ENCODE results near the gene TMX4. TPM values are rescaled to one million over a fixed set of nuclear protein-coding genes. Genes with fewer than 3 reads are reported as not detected.
A peak's percentile ranks its signal among the peaks of the same experiment; 100 is the strongest.
"Not testable (repeated sequence)": the region's sequence is repeated elsewhere in the genome, so short reads cannot be mapped to it uniquely, and the experiment has no call there.

Gene TMX4
- total and polyA plus RNA-seq, 4 donors: 15.8 to 56.8 (median 35.6) TPM

DNA sequence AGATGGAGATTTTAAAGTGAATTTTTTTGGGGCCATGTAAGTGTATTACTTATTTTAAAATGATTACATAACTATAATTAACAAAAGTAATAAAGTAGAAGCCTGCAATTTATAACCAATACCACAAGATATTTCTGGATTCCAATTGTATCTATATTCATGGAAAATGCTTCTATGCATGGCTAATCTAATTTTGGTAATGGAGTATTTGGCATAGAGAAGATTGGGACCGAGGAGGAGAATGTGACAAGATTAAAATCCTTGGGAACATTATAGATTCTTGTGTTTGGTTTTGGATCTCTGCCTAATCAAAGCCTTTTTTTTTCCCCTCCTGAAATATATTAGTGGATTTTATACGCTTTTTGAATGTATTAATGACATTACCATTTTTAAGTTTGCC, 12.9 kb upstream of the TMX4 start:
- Histone ChIP-seq H3K27me3 (ENCODE audit: control insufficient read depth in 1 of 2, insufficient read depth in 2 of 2, low read length in 1 of 2) (no peaks in the 10 kb centered on the region), H3K9me3 (ENCODE audit: control insufficient read depth, low read length) (peaks cover under 1% of the 10 kb centered on the region), H3K4me1 (ENCODE audit: control insufficient read depth in 1 of 2, insufficient read depth in 2 of 2, low read length in 2 of 2) (no peaks in the 10 kb centered on the region), H3K36me3 (ENCODE audit: control insufficient read depth in 1 of 2, insufficient read depth in 2 of 2, low read length in 1 of 2) (no peaks in the 10 kb centered on the region), H3K27ac (ENCODE audit: low read depth in 1 of 2, low read length in 2 of 2) (no peak overlapping the region), H3K4me3 (ENCODE audit: low read length in 2 of 2) (no peak overlapping the region)
- no peak for DNase-seq
- 65 to 87% methylated on average over 2 of the region's 2 CpGs for WGBS, 2 donors
- no peak for ATAC-seq (ENCODE audit: low FRiP score)
- intact Hi-C loops (cut with DNase I): no loop called here

- H3K36me3 ChIP-seq (ENCODE audit: control insufficient read depth in 1 of 2, insufficient read depth in 2 of 2, low read length in 1 of 2); H3K4me3 ChIP-seq (ENCODE audit: low read length in 2 of 2); DNase-seq; ATAC-seq (ENCODE audit: low FRiP score); H3K9me3 ChIP-seq (ENCODE audit: control insufficient read depth, low read length); H3K27me3 ChIP-seq (ENCODE audit: control insufficient read depth in 1 of 2, insufficient read depth in 2 of 2, low read length in 1 of 2); H3K27ac ChIP-seq (ENCODE audit: low read depth in 1 of 2, low read length in 2 of 2); intact Hi-C loops (cut with DNase I); H3K4me1 ChIP-seq (ENCODE audit: control insufficient read depth in 1 of 2, insufficient read depth in 2 of 2, low read length in 2 of 2): not testable (repeated sequence)
Measured at GRCh38 chr20:8031539-8031938, 12.0 kb upstream of the TMX4 start.

- Histone ChIP-seq H3K4me1 (ENCODE audit: control insufficient read depth in 1 of 2, insufficient read depth in 2 of 2, low read length in 2 of 2) (no peaks in the 10 kb centered on the region), H3K27ac (ENCODE audit: low read depth in 1 of 2, low read length in 2 of 2) (no peak overlapping the region), H3K9me3 (ENCODE audit: control insufficient read depth, low read length) (no peaks in the 10 kb centered on the region), H3K36me3 (ENCODE audit: control insufficient read depth in 1 of 2, insufficient read depth in 2 of 2, low read length in 1 of 2) (no peaks in the 10 kb centered on the region), H3K27me3 (ENCODE audit: control insufficient read depth in 1 of 2, insufficient read depth in 2 of 2, low read length in 1 of 2) (no peaks in the 10 kb centered on the region), H3K4me3 (ENCODE audit: low read length in 2 of 2) (no peak overlapping the region)
- WGBS, 2 donors: 77 to 80% methylated on average over 10 of the region's 10 CpGs
- intact Hi-C loops (cut with DNase I): no loop called here
- DNase-seq (no peak), ATAC-seq (ENCODE audit: low FRiP score) (no peak)
Measured at GRCh38 chr20:8021541-8022269, 2.1 kb upstream of the TMX4 start.

- WGBS, 2 donors: 74 to 78% methylated on average over 3 of the region's 3 CpGs
Measured at GRCh38 chr20:8020314-8021079, 936 bp upstream of the TMX4 start.

GRCh38 chr20:8019998-8020247, 362 bp upstream of the TMX4 start:
- Histone ChIP-seq H3K36me3 (ENCODE audit: control insufficient read depth in 1 of 2, insufficient read depth in 2 of 2, low read length in 1 of 2) (no peaks in the 10 kb centered on the region), H3K27me3 (ENCODE audit: control insufficient read depth in 1 of 2, insufficient read depth in 2 of 2, low read length in 1 of 2) (no peaks in the 10 kb centered on the region), H3K9me3 (ENCODE audit: control insufficient read depth, low read length) (no peaks in the 10 kb centered on the region), H3K27ac (ENCODE audit: low read depth in 1 of 2, low read length in 2 of 2) (peak overlapping the region in 1 of 2 donors; percentile 96), H3K4me3 (ENCODE audit: low read length in 2 of 2) (no peak overlapping the region), H3K4me1 (ENCODE audit: control insufficient read depth in 1 of 2, insufficient read depth in 2 of 2, low read length in 2 of 2) (no peaks in the 10 kb centered on the region)
- DNase-seq (no peak), ATAC-seq (ENCODE audit: low FRiP score) (no peak)
- WGBS, 2 donors: 0 to 2% methylated on average over 3 of the region's 3 CpGs
- intact Hi-C loops (cut with DNase I): no loop called here

More at GRCh38 chr20:8020314-8021079, 936 bp upstream of the TMX4 start:
- Histone ChIP-seq H3K4me3 (ENCODE audit: low read length in 2 of 2) (no peak overlapping the region), H3K36me3 (ENCODE audit: control insufficient read depth in 1 of 2, insufficient read depth in 2 of 2, low read length in 1 of 2) (no peaks in the 10 kb centered on the region), H3K4me1 (ENCODE audit: control insufficient read depth in 1 of 2, insufficient read depth in 2 of 2, low read length in 2 of 2) (no peaks in the 10 kb centered on the region), H3K27me3 (ENCODE audit: control insufficient read depth in 1 of 2, insufficient read depth in 2 of 2, low read length in 1 of 2) (no peaks in the 10 kb centered on the region), H3K27ac (ENCODE audit: low read depth in 1 of 2, low read length in 2 of 2) (no peak overlapping the region), H3K9me3 (ENCODE audit: control insufficient read depth, low read length) (no peaks in the 10 kb centered on the region)
- DNase-seq: no peak
- intact Hi-C loops (cut with DNase I): no loop called here
- ATAC-seq (ENCODE audit: low FRiP score): no peak

GRCh38 chr20:8018958-8019245, 659 bp downstream of the TMX4 start:
- WGBS, 2 donors: 0% methylated on average over 23 of the region's 23 CpGs
- ATAC-seq (ENCODE audit: low FRiP score): peak; percentile 90
- H3K4me3 ChIP-seq (ENCODE audit: low read length in 2 of 2): peak overlapping the region; percentile 87 to 90
- no peaks in the 10 kb centered on the region for H3K27me3 ChIP-seq (ENCODE audit: control insufficient read depth in 1 of 2, insufficient read depth in 2 of 2, low read length in 1 of 2)
- H3K36me3 ChIP-seq (ENCODE audit: control insufficient read depth in 1 of 2, insufficient read depth in 2 of 2, low read length in 1 of 2): no peaks in the 10 kb centered on the region
- DNase-seq: no peak
- H3K27ac ChIP-seq (ENCODE audit: low read depth in 1 of 2, low read length in 2 of 2): peak overlapping the region; percentile 96
- H3K9me3 ChIP-seq (ENCODE audit: control insufficient read depth, low read length): no peaks in the 10 kb centered on the region
- no peaks in the 10 kb centered on the region for H3K4me1 ChIP-seq (ENCODE audit: control insufficient read depth in 1 of 2, insufficient read depth in 2 of 2, low read length in 2 of 2)
- intact Hi-C loops (cut with DNase I): no loop called here

DNA sequence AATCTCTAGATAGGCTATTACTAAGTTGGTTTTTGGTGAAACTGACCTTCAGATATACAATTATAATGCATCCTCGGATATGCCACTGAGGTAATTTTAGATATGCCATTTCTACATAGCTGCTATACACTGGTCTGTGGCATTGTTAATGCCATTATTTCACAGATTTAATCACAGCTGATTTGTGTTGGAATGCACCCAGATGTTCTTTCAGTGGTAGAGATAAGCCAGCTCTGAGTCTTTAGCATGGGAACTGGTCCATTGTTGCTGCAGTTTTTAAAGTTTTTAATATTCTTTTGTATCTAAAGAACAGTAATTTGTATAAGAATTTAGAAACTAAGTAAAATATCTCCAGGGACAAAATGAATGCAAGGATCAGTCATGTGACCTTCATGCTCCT, 6.8 kb downstream of the TMX4 start:
- intact Hi-C loops (cut with DNase I): no loop called here

GRCh38 chr20:8008733-8009132, 10.8 kb downstream of the TMX4 start:
- Histone ChIP-seq H3K36me3 (ENCODE audit: control insufficient read depth in 1 of 2, insufficient read depth in 2 of 2, low read length in 1 of 2) (no peaks in the 10 kb centered on the region), H3K27me3 (ENCODE audit: control insufficient read depth in 1 of 2, insufficient read depth in 2 of 2, low read length in 1 of 2) (no peaks in the 10 kb centered on the region), H3K4me3 (ENCODE audit: low read length in 2 of 2) (no peak overlapping the region), H3K9me3 (ENCODE audit: control insufficient read depth, low read length) (no peaks in the 10 kb centered on the region), H3K4me1 (ENCODE audit: control insufficient read depth in 1 of 2, insufficient read depth in 2 of 2, low read length in 2 of 2) (no peaks in the 10 kb centered on the region), H3K27ac (ENCODE audit: low read depth in 1 of 2, low read length in 2 of 2) (no peak overlapping the region)
- 86 to 88% methylated on average over 2 of the region's 2 CpGs for WGBS, 2 donors
- intact Hi-C loops (cut with DNase I): no loop called here
- ATAC-seq (ENCODE audit: low FRiP score): no peak
- DNase-seq: no peak

More for the DNA sequence above, 6.8 kb downstream of the TMX4 start:
- ATAC-seq (ENCODE audit: low FRiP score) (no peak), DNase-seq (no peak)
- Histone ChIP-seq H3K4me1 (ENCODE audit: control insufficient read depth in 1 of 2, insufficient read depth in 2 of 2, low read length in 2 of 2) (no peaks in the 10 kb centered on the region), H3K4me3 (ENCODE audit: low read length in 2 of 2) (no peak overlapping the region), H3K27me3 (ENCODE audit: control insufficient read depth in 1 of 2, insufficient read depth in 2 of 2, low read length in 1 of 2) (no peaks in the 10 kb centered on the region), H3K36me3 (ENCODE audit: control insufficient read depth in 1 of 2, insufficient read depth in 2 of 2, low read length in 1 of 2) (no peaks in the 10 kb centered on the region), H3K27ac (ENCODE audit: low read depth in 1 of 2, low read length in 2 of 2) (no peak overlapping the region), H3K9me3 (ENCODE audit: control insufficient read depth, low read length) (no peaks in the 10 kb centered on the region)
- 35 to 38% methylated on average over 1 of the region's 1 CpG for WGBS, 2 donors

GRCh38 chr20:8007490-8007889, 12.1 kb downstream of the TMX4 start:
- no peak overlapping the region for H3K4me3 ChIP-seq (ENCODE audit: low read length in 2 of 2)
- no peaks in the 10 kb centered on the region for H3K9me3 ChIP-seq (ENCODE audit: control insufficient read depth, low read length)
- intact Hi-C loops (cut with DNase I): no loop called here
- no peaks in the 10 kb centered on the region for H3K4me1 ChIP-seq (ENCODE audit: control insufficient read depth in 1 of 2, insufficient read depth in 2 of 2, low read length in 2 of 2)
- WGBS, 2 donors: 94 to 97% methylated on average over 1 of the region's 1 CpG
- no peak overlapping the region for H3K27ac ChIP-seq (ENCODE audit: low read depth in 1 of 2, low read length in 2 of 2)
- ATAC-seq (ENCODE audit: low FRiP score) (no peak), DNase-seq (no peak)
- no peaks in the 10 kb centered on the region for H3K36me3 ChIP-seq (ENCODE audit: control insufficient read depth in 1 of 2, insufficient read depth in 2 of 2, low read length in 1 of 2)
- H3K27me3 ChIP-seq (ENCODE audit: control insufficient read depth in 1 of 2, insufficient read depth in 2 of 2, low read length in 1 of 2): no peaks in the 10 kb centered on the region
